Stimulated activated CD8-positive, alpha-beta memory T cell treated with anti-CD3 and anti-CD28 coated beads, Interleukin-12 subunit alpha, Interleukin-12 subunit beta, amount 100 ng/mL, for 4 hours (primary cell): Measurements from ENCODE around the gene SULF2.

Source experiments
- DNase-seq: peaks from one replicate; pipeline ENCODE4 v3.0.0-alpha.2; 2020; ENCODE audit warnings: low read depth

Gene SULF2

GRCh38 chr20:47682028-47682783 is 103.1 kb downstream of the SULF2 start:
- DNase-seq: no peak

- no peak for DNase-seq
These were observed 104.3 kb downstream of the SULF2 start for GRCh38 chr20:47680804-47681529.

- no peak for DNase-seq
These were observed 105.8 kb downstream of the SULF2 start for GRCh38 chr20:47679462-47679861.

DNA sequence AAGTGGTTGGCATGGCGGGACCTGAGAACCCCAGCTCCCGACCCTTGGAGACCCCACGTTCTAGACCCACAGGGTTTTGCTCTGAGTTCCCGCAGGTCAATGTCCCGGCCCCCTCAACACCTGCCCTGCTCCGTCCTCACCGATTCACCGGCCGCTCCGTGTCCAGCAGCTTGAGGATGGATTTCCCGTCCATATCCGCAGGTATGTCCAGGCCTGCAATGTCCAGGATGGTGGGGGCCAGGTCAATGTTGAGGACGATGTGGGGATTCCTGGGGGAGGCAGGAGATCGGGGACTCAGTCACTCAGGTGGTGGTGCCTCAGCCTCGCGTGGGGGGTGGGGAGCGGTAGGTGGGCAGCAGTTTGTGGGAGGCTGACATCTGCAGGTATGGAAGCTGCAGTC is 106.7 kb downstream of the SULF2 start:
- no peak for DNase-seq

- DNase-seq: peak; percentile 37
These were observed 107.4 kb downstream of the SULF2 start for GRCh38 chr20:47677635-47678453.

DNA sequence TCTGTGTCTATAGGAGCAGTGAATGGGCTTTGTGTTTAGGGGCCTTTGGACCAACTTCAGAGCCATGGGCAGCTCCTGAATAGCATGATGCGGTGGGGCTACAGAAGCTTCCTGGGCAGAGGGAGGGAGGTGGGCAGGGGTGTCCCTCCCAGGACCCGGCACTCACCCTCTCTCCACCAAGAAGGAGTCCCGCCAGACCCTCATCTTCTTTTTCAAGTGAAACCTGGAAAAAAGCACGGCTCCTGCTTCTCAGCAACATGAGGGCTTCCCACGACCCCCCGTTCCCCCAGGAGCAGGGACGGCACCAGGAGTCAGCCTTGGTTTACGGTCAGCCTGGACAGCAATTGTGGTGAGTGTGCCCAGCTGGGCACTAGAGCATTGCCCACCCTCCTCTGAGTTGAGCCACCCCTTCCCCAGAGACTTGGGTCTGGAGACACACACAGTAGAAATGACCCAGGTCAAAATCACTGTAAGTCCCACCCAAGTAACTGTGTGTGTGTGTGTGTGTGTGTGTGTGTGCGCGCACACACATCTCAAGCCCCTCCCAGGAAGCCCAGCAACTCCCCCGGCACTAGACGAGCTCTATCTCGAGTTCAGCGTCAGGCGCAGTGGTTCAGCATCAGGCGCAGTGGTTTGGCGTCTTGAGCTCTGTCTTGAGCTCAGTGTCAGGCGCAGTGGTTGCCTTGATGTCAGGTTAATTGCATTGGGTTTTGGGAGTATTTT is 108.2 kb downstream of the SULF2 start:
- DNase-seq: no peak

DNA sequence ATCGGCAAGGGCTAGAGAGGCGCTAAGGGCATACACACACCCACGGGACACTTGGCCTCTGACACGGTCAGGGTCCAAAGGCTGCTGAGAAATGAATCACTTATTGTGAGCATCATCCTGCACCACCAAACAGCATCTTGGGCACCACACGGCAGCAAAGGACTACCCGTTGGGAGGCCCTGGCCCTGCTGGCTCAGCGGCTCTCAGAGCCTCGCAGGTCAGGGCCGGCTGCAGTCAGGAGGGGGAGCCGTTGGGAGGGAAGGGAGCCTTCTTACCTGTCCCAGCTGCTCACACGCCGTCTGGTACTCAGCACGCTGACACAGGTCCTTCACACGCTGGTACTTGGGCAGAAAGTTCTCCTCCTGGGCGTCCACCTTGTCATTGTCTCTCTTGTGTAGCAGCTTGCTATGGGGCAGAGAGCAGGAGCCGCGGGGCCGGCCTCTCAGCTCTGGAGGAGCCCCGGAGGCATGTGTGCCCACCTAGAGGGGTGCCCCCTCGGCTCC is 109.0 kb downstream of the SULF2 start:
- DNase-seq: no peak

DNA sequence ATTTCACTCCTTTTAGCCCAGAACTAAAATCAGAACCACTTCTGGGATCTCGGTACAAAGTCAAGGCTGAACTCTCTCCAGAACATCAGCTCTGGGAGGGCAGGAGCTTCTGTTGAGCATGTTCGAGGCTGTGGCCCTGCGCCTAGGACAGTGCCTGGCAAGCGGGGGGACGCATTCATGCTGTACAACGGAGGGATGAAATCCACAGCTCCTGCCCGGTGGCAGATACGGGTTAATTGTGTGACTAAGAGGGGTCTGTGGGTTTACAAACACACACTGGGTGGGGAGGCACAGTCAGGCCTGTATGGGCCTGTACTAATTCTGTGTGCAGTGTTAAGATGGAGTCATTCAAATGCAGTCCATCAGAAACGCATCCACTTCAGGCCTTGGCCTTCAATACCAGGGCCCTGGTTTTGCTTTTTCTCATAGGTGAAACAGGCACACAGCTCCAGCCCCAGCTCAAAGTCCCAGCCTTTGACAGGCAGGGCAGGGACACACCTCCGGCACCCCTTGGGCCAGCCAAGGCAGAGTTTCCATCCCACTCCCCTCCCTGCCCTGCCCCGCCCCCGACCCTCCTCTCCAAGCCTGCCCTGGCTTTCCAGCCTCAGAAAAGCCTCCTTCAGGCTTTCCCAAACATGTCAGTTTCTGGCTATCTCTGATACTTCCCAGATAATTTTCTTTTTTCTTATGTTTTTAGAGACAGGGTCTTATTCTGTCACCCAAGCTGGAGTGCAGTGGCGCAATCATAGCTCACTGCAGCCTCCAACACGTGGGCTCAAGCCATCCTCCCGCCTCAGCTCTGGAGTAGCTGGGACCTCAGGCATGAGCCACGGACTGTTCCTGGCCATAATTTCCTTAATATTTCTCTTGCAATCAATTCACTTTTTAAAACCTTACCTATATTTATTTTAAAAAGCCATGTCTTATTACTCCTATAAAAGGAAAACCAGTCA is 109.8 kb downstream of the SULF2 start:
- DNase-seq: no peak

DNA sequence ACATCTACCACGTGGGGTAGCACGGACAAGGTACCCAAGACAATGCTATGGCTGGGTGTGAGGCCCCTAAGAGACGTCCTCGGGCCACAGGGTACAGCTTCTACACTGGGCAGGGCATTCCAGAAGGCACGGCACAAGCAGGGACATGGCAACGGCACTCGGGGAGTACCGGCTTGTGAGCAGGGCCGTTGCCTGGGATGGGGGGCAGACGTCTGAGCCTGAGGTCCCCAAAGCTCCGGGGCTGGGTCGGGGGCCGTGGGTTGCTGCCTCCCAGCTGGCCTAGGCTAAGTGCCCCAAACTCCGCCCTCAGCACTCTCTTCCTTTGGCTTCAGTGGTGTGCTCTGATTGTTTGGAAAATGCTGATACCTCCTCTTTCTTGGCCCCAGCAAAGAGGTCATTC is 110.6 kb downstream of the SULF2 start:
- no peak for DNase-seq

GRCh38 chr20:47674145-47674544 is 111.1 kb downstream of the SULF2 start:
- no peak for DNase-seq

DNA sequence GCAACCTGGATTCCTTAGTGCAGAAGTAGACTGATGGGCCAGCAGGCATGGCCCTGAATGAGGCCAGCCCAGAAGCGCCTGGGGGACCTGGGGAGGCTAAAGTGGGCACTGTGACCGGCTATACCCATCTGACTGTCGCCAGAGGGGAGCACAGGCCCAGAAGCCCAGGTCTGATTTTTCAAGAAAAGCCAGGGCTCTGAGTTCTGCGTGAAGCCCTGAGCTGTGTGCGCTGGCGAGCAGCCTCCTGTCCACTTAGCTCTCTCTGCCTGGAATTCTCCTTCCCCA is 111.7 kb downstream of the SULF2 start:
- no peak for DNase-seq

DNA sequence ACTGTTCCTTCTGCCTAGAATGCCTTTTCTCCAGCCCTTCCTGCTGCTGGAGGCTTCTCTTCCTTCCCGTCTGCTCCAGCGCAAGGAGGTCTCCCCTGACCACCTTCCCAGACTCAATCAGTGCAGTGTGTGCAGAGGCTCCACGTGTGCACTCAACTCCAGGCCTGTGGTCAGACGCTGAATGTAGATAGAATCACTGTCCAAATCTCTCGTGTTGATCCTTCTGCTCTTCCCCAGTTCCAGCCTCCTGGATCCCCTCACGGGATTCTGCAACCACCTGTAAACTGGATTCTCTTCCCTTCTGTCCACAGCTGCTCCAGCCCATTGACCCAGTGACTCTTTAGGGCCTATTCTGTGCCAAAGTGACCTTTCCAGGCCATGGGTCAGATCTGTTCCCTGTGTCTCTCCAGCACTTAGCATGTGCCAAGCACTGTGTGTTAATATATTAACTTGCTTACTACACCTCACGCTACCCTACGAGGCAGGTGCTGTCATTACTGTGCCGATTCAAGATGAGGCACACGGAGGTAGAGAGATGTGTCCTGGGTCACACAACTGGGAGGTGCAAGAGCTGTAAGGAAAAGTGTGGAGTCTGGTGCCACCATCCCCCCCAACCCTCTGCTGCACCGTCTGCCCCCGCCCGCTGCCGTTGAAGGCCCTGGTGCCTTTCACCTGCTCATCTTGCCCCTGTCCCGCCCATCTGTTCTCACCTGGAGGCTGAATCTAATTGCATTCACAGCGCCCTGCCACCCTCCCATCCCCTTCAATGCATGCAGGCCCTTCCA is 112.2 kb downstream of the SULF2 start:
- no peak for DNase-seq

- no peak for DNase-seq
These were observed 113.1 kb downstream of the SULF2 start for GRCh38 chr20:47672166-47672565.

DNA sequence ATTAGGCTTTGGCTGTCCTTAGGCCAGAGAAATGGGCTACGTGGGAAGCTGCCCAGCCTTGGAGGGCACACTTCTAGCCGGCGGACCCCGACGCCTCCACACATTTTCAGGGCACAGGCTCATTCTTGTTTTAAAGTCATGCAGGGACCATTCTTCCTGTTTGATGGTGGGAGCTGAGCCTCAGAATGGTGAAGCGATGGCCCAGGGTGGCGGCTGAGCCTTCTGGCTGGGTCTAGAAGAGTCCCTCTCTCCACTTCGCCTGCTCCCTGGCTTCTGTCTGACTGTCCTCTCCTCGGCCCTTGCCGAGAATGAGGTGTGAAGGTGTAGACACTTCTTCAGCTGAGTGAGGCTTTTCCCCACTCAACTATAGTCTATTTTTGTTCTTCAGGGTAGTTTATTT is 114.4 kb downstream of the SULF2 start:
- no peak for DNase-seq

DNA sequence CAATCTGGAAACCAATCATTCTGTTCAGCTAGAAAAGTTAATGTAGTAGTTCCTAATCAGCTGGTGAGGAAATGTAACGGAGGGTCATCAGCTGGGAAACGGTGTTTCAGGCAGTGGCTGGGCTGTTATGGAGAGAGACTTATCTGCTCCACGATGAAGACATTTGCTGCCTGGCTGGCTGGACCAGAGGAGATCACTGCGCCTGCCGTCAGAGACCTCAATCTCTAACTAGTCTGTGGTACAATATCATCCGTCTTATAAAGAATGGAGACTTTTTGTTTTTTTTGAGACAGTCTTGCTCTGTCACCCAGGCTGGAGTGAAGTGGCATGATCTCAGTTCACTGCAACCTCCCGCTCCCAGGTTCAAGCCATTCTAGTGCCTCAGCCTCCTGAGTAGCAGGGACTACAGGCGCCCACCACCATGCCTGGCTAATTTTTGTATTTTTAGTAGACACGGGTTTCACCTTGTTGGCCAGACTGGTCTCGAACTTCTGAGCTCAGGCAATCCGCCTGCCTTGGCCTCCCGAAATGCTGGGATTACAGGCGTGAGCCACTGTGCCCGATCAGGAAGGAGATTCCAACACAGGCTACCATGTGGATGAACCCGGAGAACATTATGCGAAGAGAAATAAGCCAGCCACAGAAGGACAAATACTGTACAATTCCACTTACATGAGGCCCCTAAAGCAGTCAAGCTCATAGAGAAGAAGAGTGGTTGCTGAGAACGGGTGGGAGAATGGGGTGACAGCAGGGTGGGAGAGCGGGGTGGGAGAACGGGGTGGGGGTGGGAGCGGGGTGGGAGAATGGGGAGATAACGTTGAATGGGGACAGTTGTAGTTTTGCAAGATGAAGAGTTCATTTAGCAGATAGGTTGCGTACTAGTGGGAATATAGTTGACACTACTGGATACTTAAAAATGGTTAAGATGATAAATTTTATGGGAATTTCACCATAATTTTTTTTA is 115.1 kb downstream of the SULF2 start:
- no peak for DNase-seq

- DNase-seq: no peak
These were observed 115.8 kb downstream of the SULF2 start for GRCh38 chr20:47669489-47669888.

DNA sequence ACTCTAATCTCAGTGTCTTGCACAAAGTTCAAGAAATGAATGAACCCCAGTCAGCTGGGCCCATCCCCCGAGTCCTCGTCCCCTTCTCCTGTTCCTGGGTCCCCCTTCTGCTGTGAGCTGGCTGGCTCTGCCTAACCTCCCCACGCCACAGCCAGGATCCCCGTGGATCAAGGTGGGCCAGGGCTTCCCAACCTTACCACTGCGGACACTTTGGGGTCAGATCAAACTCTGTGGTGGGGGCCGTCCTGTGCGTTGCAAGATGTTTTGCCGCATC is 116.2 kb downstream of the SULF2 start:
- DNase-seq: no peak

DNA sequence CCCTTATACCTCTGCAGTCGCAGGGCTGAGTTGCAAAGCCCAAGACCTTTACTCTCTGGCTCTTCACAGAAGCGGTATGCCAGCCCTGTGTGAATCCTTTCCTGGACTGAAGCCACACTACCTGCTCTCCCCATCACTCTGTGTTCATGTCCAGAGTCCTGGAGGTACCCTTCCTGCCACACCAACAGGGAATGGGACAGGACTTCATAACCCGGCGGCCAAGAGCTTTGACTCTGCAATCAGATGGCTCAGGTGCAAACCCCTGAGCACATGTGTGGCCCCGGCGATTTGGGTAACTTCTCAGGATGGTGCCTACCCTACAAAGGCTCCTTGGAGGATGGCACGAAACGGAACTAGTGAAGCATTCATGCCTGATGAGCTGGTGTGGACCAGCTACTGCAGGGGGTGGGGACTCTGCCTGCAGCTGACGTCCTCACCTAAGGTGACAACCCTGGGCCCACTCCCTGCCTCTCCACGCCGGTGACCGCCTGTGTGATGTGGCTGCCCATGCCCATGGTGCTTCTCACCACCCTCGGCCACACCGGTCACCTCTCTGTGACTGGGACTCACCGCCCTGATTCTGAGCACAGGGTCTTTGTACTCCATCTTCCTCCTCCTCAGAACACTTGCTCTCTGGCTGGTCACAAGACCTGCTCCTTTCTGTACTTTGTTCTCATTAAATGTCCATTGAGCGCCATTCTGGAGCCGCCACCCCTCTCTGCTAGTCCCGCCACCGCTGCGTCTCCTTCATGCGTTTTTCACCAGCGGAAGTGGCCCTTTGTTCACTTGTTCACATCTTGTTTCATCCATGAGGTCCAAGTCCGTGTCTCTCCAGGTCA is 116.7 kb downstream of the SULF2 start:
- no peak for DNase-seq
